K562 (cell line): Measurements from ENCODE around the gene RHD. TPM values are rescaled to one million over a fixed set of nuclear protein-coding genes. Genes with fewer than 3 reads are reported as not detected.

Source experiments
- CAMTA2 ChIP-seq: fragments of 250-450 bp; sonication (Bioruptor Pico); conservative IDR thresholded peaks from 2 replicates; pipeline ENCODE4 v1.5.1; 2022
- CREB3 ChIP-seq: fragments of 450-650 bp; conservative IDR thresholded peaks from 2 replicates; pipeline ENCODE4 v1.6.1; 2016; ENCODE audit warnings: missing genetic modification characterization, low read depth, mild to moderate bottlenecking, missing compliant biosample characterization, moderate library complexity
- GABPB1 ChIP-seq: sonication (generic); formaldehyde crosslinking; IDR thresholded peaks from 2 replicates; pipeline ENCODE4 v1.8.0; 2022; ENCODE audit warnings: mild to moderate bottlenecking, missing genetic modification reagents
- IRF1 ChIP-seq: sonication (generic); formaldehyde crosslinking; IDR thresholded peaks from 2 replicates; pipeline ENCODE4 v1.8.0; 2022; ENCODE audit warnings: missing genetic modification reagents, mild to moderate bottlenecking, borderline replicate concordance
- KDM2B ChIP-seq: fragments of 250-450 bp; sonication (Bioruptor Pico); IDR thresholded peaks from 2 replicates; pipeline ENCODE4 v1.8.0; 2021; ENCODE audit warnings: mild to moderate bottlenecking, moderate library complexity
- NCOR1 ChIP-seq: fragments of 450-650 bp; IDR thresholded peaks from 2 replicates; pipeline ENCODE4 v1.6.1; 2016; ENCODE audit warnings: mild to moderate bottlenecking, moderate library complexity
- NR3C1 ChIP-seq: sonication (generic); formaldehyde crosslinking; IDR thresholded peaks from 2 replicates; pipeline ENCODE4 v1.8.1; 2022; ENCODE audit warnings: missing genetic modification reagents
- POLR2B ChIP-seq: fragments of 450-650 bp; IDR thresholded peaks from 2 replicates; pipeline ENCODE4 v1.6.1; 2018; ENCODE audit warnings: low read depth; ENCODE audit not compliant: partially characterized antibody
- PRMT5 ChIP-seq: sonication (generic); formaldehyde crosslinking; IDR thresholded peaks from 2 replicates; pipeline ENCODE4 v1.5.0; 2020; ENCODE audit warnings: missing genetic modification reagents
- RBM17 ChIP-seq: fragments of 200-400 bp; formaldehyde crosslinking; IDR thresholded peaks from 2 replicates; pipeline ENCODE4 v1.6.1; 2017; ENCODE audit warnings: low read depth, mild to moderate bottlenecking, low read length, borderline replicate concordance
- RFX7 ChIP-seq: fragments of 250-450 bp; sonication (Bioruptor Pico); IDR thresholded peaks from 2 replicates; pipeline ENCODE4 v1.5.1; 2021; ENCODE audit warnings: mild to moderate bottlenecking
- TAF1 ChIP-seq: IDR thresholded peaks from 2 replicates; pipeline ENCODE4 v1.6.1; 2011; ENCODE audit warnings: mild to moderate bottlenecking, low read length, moderate library complexity; ENCODE audit not compliant: insufficient read depth, control insufficient read depth, severe bottlenecking; ENCODE audit errors: extremely low read depth
- TGIF2 ChIP-seq: sonication (generic); formaldehyde crosslinking; IDR thresholded peaks from 2 replicates; pipeline ENCODE4 v1.8.1; 2022; ENCODE audit warnings: mild to moderate bottlenecking, missing genetic modification reagents, moderate library complexity
- THRB ChIP-seq: fragments of 450-650 bp; formaldehyde crosslinking; conservative IDR thresholded peaks from 2 replicates; pipeline ENCODE4 v1.4.0; 2022; ENCODE audit warnings: mild to moderate bottlenecking, missing genetic modification characterization
- ZNF143 ChIP-seq: sonication (generic); formaldehyde crosslinking; IDR thresholded peaks from 2 replicates; pipeline ENCODE4 v1.9.0; 2022; ENCODE audit warnings: mild to moderate bottlenecking, missing genetic modification reagents
- ZNF197 ChIP-seq: fragments of 200-800 bp; sonication (Bioruptor generic); IDR thresholded peaks from 2 replicates; pipeline ENCODE4 v1.6.1; 2016; ENCODE audit warnings: low read depth, missing genetic modification characterization, missing compliant biosample characterization
- ZNF551 ChIP-seq: fragments of 250-450 bp; sonication (Bioruptor Pico); IDR thresholded peaks from 2 replicates; pipeline ENCODE4 v1.5.0; 2021; ENCODE audit warnings: mild to moderate bottlenecking, moderate library complexity
- ZNF592 ChIP-seq: fragments of 450-650 bp; IDR thresholded peaks from 2 replicates; pipeline ENCODE4 v1.6.1; 2017; ENCODE audit warnings: antibody characterized with exemption, mild to moderate bottlenecking
- polyA plus RNA-seq, 8 experiments: library from polyadenylated mRNA; depleted of rRNA in 4 of 8; stranded (reverse) in 5 of 8; unstranded in 3 of 8; fragments of >200 nt; fragmentation: Nextera tagmentation in 2 of 8; fragmentation: Illumina TruSeq in 1 of 8; extraction: Ambion mirVana in 2 of 8; extraction: Trizol in 1 of 8; gene quantifications; 2 replicates each; pipeline versions ENCODE4 v1.2.1 to v1.2.3, GENCODE V29; 2011 to 2014; ENCODE audit warnings: inconsistent platforms in 1 of 8, missing spikeins in 1 of 8
- total RNA-seq, 7 experiments: library from RNA; depleted of rRNA in 6 of 7; stranded (reverse); fragments of >200 nt in 6 of 7; fragmentation: Illumina TruSeq in 2 of 7; extraction: Trizol in 2 of 7; gene quantifications; 2 replicates each; pipeline versions ENCODE4 v1.2.1 to v1.2.3, GENCODE V29; 2011 to 2021; ENCODE audit warnings: low replicate concordance in 1 of 7

Gene RHD
- total and polyA plus RNA-seq, 9 of the 15 experiments (the other 6 are each of a cell fraction or from before 2014, with no cell fraction given): 8.8 to 32.4 (median 15.0) TPM

GRCh38 chr1:25232866-25233784 lies 39.2 kb upstream of the RHD start (continued):
- no peak for TF ChIP-seq ZNF197
- 0 out of 2 replicates have a peak, but pooled peaks have one; percentile 3 for TF ChIP-seq KDM2B (CRISPR knock-in tag)
- TF ChIP-seq RBM17: no peak
- no peak for TF ChIP-seq IRF1 (CRISPR knock-in tag)
- TF ChIP-seq CAMTA2: no peak
- no peak for TF ChIP-seq NR3C1 (CRISPR knock-in tag)
- peak; percentile 11 for TF ChIP-seq CREB3 (tag)
- peak; percentile 75 for TF ChIP-seq NCOR1
- TF ChIP-seq THRB (CRISPR knock-in tag): no peak; the same call in 1 of the 2 replicates
- TF ChIP-seq TAF1: peak; percentile 41
- no peak for TF ChIP-seq TGIF2 (CRISPR knock-in tag)
- TF ChIP-seq RFX7 (CRISPR knock-in tag): peak; percentile 55
- no peak for TF ChIP-seq ZNF143 (CRISPR knock-in tag)
- no peak for TF ChIP-seq GABPB1 (CRISPR knock-in tag)
- TF ChIP-seq POLR2B: peak; percentile 80
- peak; percentile 76; the same call in 1 of the 2 replicates for TF ChIP-seq ZNF551
- TF ChIP-seq ZNF592: no peak; the same call in none of the 2 replicates
- TF ChIP-seq PRMT5 (CRISPR knock-in tag): no peak
